K562 (cell line): ENCODE measurements around the gene STIM1. TPM values are rescaled to one million over a fixed set of nuclear protein-coding genes. Genes with fewer than 3 reads are reported as not detected.
A peak's percentile ranks its signal among the peaks of the same experiment; 100 is the strongest.

ENCODE experiments used
- ATAC-seq: fragments of 200-7000 bp; cut with Tn5 transposase; 3 replicates; pipeline ENCODE4 v1.9.1; 2020; ENCODE audit warnings: moderate library complexity
- BruUV-seq: library from RNA; stranded (reverse); fragments of 400-500 nt; replicated peaks from 2 replicates; lab custom pipeline; 2021; lab: Mats Ljungman, UMichigan
- CTCF ChIA-PET: fragments of 300-600 bp; formaldehyde crosslinking; extraction: SDS; loops from one replicate; lab custom pipeline; 2021; ENCODE audit warnings: low intra/inter-chr PET ratio; lab: Yijun Ruan, JAX
- POLR2A ChIA-PET: fragments of 300-600, 350-650 bp; sonication (Branson Sonifier 250); formaldehyde crosslinking; extraction: SDS; loops from one replicate; lab custom pipeline; 2021; ENCODE audit warnings: antibody characterized with exemption, inconsistent platforms; lab: Yijun Ruan, JAX
- DNase-seq, 4 experiments: peaks; one replicate each; pipeline versions ENCODE4 v3.0.0 to v3.0.0-alpha.2; 2011 to 2018; ENCODE audit warnings: low spot score in 3 of 4, mixed read lengths in 3 of 4; ENCODE audit errors: extremely low read depth in 1 of 4
- FAIRE-seq: peaks from 2 replicates; lab custom pipeline; 2011; peaks lifted over from hg19 to GRCh38; lab: Jason Lieb, UNC
- H2AFZ ChIP-seq: 2 replicates; pipeline ENCODE4 v1.6.0; 2011; ENCODE audit warnings: low read depth, low read length, control low read depth, inconsistent platforms
- H3K27ac ChIP-seq: fragments of 200-600 bp; 3 replicates; pipeline ENCODE4 v1.8.0; 2011; ENCODE audit warnings: low read depth, mild to moderate bottlenecking, control low read depth, inconsistent platforms, low read length, moderate library complexity, mixed read lengths; ENCODE audit errors: extremely low read depth
- H3K27me3 ChIP-seq, 2 experiments: fragments of 300-600 bp in 1 of 2; 2 replicates in 1 of 2; 3 replicates in 1 of 2; pipeline versions ENCODE4 v1.6.0 to v1.8.0; 2011; ENCODE audit warnings: inconsistent platforms in 2 of 2, low read length in 2 of 2, mild to moderate bottlenecking in 1 of 2, mixed read lengths in 1 of 2, moderate library complexity in 1 of 2; ENCODE audit not compliant: control insufficient read depth in 2 of 2, insufficient read depth in 2 of 2
- H3K36me3 ChIP-seq: fragments of 300-600 bp; 3 replicates; pipeline ENCODE4 v1.8.0; 2011; ENCODE audit warnings: mild to moderate bottlenecking, low read length, inconsistent platforms; ENCODE audit not compliant: control insufficient read depth, insufficient read depth
- H3K4me1 ChIP-seq, 2 experiments: fragments of 200-600 bp in 1 of 2; replicated peaks in 1 of 2; 2 replicates in 1 of 2; 3 replicates in 1 of 2; pipeline versions ENCODE4 v1.5.1 to v1.8.0; 2011; ENCODE audit warnings: inconsistent platforms in 2 of 2, low read length in 2 of 2, mild to moderate bottlenecking in 1 of 2, mixed read lengths in 1 of 2, moderate library complexity in 1 of 2; ENCODE audit not compliant: control insufficient read depth in 2 of 2, insufficient read depth in 2 of 2
- H3K4me2 ChIP-seq: 2 replicates; pipeline ENCODE4 v1.6.1; 2011; ENCODE audit warnings: low read length, control low read depth, inconsistent platforms, mixed read lengths; ENCODE audit not compliant: insufficient read depth
- H3K4me3 ChIP-seq: fragments of 200-600 bp; sonication (generic), shearing (Covaris generic); 2 replicates; pipeline ENCODE4 v1.5.1; 2016; ENCODE audit warnings: control low read depth, inconsistent platforms
- H3K79me2 ChIP-seq: fragments of 200-600 bp; 3 replicates; pipeline ENCODE4 v1.8.0; 2011; ENCODE audit warnings: low read length, inconsistent platforms; ENCODE audit not compliant: control insufficient read depth, insufficient read depth
- H3K9ac ChIP-seq, 2 experiments: 2 replicates each; pipeline versions ENCODE4 v1.6.0 to v1.6.1; 2011; ENCODE audit warnings: low read depth in 2 of 2, low read length in 2 of 2, control low read depth in 1 of 2, inconsistent platforms in 1 of 2, mild to moderate bottlenecking in 1 of 2, mixed read lengths in 1 of 2; ENCODE audit not compliant: insufficient read depth in 1 of 2
- H3K9me1 ChIP-seq: one replicate; pipeline ENCODE4 v1.6.0; 2011; ENCODE audit warnings: inconsistent platforms, mild to moderate bottlenecking, low read length, moderate library complexity; ENCODE audit not compliant: control insufficient read depth, insufficient read depth
- H3K9me3 ChIP-seq: replicated peaks from 2 replicates; pipeline ENCODE4 v1.5.1; 2011; ENCODE audit warnings: low read depth, low read length, inconsistent platforms; ENCODE audit not compliant: control insufficient read depth, insufficient read depth
- H4K20me1 ChIP-seq: replicated peaks from 2 replicates; pipeline ENCODE4 v1.6.1; 2011; ENCODE audit warnings: low read length, inconsistent platforms, mixed read lengths; ENCODE audit not compliant: control insufficient read depth, insufficient read depth
- BRD9 ChIP-seq: fragments of 450-650 bp; IDR thresholded peaks from 2 replicates; pipeline ENCODE4 v1.6.1; 2018; ENCODE audit warnings: low read depth; ENCODE audit not compliant: partially characterized antibody
- CEBPG ChIP-seq, 3 experiments: fragments of 200-800 bp in 1 of 3; sonication (Bioruptor generic) in 1 of 3; sonication (generic) in 1 of 3; formaldehyde crosslinking in 1 of 3; IDR thresholded peaks in 2 of 3; conservative IDR thresholded peaks in 1 of 3; 2 replicates each; pipeline versions ENCODE4 v1.6.1 to v1.8.0; 2016 to 2022; ENCODE audit warnings: missing compliant biosample characterization in 2 of 3, missing genetic modification characterization in 2 of 3, mild to moderate bottlenecking in 1 of 3, missing genetic modification reagents in 1 of 3
- HIVEP1 ChIP-seq: fragments of 250-450 bp; sonication (Bioruptor Pico); IDR thresholded peaks from 2 replicates; pipeline ENCODE4 v1.4.0; 2020; ENCODE audit warnings: mild to moderate bottlenecking
- KDM4B ChIP-seq, 2 experiments: fragments of 450-650 bp in 1 of 2; sonication (generic) in 1 of 2; IDR thresholded peaks; 2 replicates each; pipeline ENCODE4 v1.6.1; 2016 to 2017; ENCODE audit warnings: borderline replicate concordance in 2 of 2, antibody characterized with exemption in 1 of 2, low read depth in 1 of 2, mild to moderate bottlenecking in 1 of 2
- MIER1 ChIP-seq: fragments of 450-650 bp; IDR thresholded peaks from 2 replicates; pipeline ENCODE4 v1.6.1; 2016; ENCODE audit warnings: antibody characterized with exemption, mild to moderate bottlenecking, low read depth
- NELFE ChIP-seq: IDR thresholded peaks from 2 replicates; pipeline ENCODE4 v1.6.1; 2011; ENCODE audit warnings: mild to moderate bottlenecking; ENCODE audit not compliant: insufficient read depth, insufficient read length
- RBM15 ChIP-seq: fragments of 200-400 bp; formaldehyde crosslinking; IDR thresholded peaks from 2 replicates; pipeline ENCODE4 v1.6.1; 2018; ENCODE audit warnings: mild to moderate bottlenecking, low read length, moderate library complexity; ENCODE audit not compliant: insufficient read depth
- SMARCA4 ChIP-seq: fragments of 450-650 bp; IDR thresholded peaks from 2 replicates; pipeline ENCODE4 v1.6.1; 2016
- TEAD1 ChIP-seq, 2 experiments: fragments of 450-650 bp in 1 of 2; sonication (generic) in 1 of 2; formaldehyde crosslinking; IDR thresholded peaks; 2 replicates each; pipeline versions ENCODE4 v1.4.0 to v1.8.0; 2020 to 2022; ENCODE audit warnings: mild to moderate bottlenecking in 2 of 2, missing genetic modification reagents in 1 of 2
- TEAD4 ChIP-seq, 2 experiments: sonication (generic) in 1 of 2; formaldehyde crosslinking in 1 of 2; IDR thresholded peaks; 2 replicates each; pipeline versions ENCODE4 v1.6.1 to v1.8.0; 2012 to 2022; ENCODE audit warnings: borderline replicate concordance in 1 of 2, inconsistent platforms in 1 of 2, low read length in 1 of 2, mild to moderate bottlenecking in 1 of 2, missing genetic modification reagents in 1 of 2
- ZBTB12 ChIP-seq: fragments of 250-450 bp; sonication (Bioruptor Pico); IDR thresholded peaks from 2 replicates; pipeline ENCODE4 v1.4.0; 2020
- ZNF239 ChIP-seq: fragments of 250-450 bp; sonication (Bioruptor Pico); IDR thresholded peaks from 2 replicates; pipeline ENCODE4 v1.4.0; 2020; ENCODE audit warnings: mild to moderate bottlenecking
- in situ Hi-C: fragments of 300-500 bp; cut with MboI; formaldehyde crosslinking; loops from 4 replicates; pipeline ENCODE4 v1.15.0; 2018; ENCODE audit warnings: inconsistent platforms, mixed read lengths
- intact Hi-C: fragments of 100-400 bp; cut with micrococcal nuclease; formaldehyde crosslinking; loops from 2 replicates; pipeline ENCODE4 v1.14.2; 2022
- polyA plus RNA-seq, 8 experiments: library from polyadenylated mRNA; depleted of rRNA in 4 of 8; stranded (reverse) in 5 of 8; unstranded in 3 of 8; fragments of >200 nt; fragmentation: Nextera tagmentation in 2 of 8; fragmentation: Illumina TruSeq in 1 of 8; extraction: Ambion mirVana in 2 of 8; extraction: Trizol in 1 of 8; gene quantifications; 2 replicates each; pipeline versions ENCODE4 v1.2.1 to v1.2.3, GENCODE V29; 2011 to 2014; ENCODE audit warnings: inconsistent platforms in 1 of 8, missing spikeins in 1 of 8
- total RNA-seq, 7 experiments: library from RNA; depleted of rRNA in 6 of 7; stranded (reverse); fragments of >200 nt in 6 of 7; fragmentation: Illumina TruSeq in 2 of 7; extraction: Trizol in 2 of 7; gene quantifications; 2 replicates each; pipeline versions ENCODE4 v1.2.1 to v1.2.3, GENCODE V29; 2011 to 2021; ENCODE audit warnings: low replicate concordance in 1 of 7
- TF ChIP-seq, protein P1 (sequence below): sonication (generic); formaldehyde crosslinking; IDR thresholded peaks from 2 replicates; pipeline ENCODE4 v1.8.0; 2022; ENCODE audit warnings: missing genetic modification reagents, mild to moderate bottlenecking, moderate library complexity, borderline replicate concordance
- TF ChIP-seq, protein P2 (sequence below): fragments of 250-450 bp; sonication (Bioruptor Pico); IDR thresholded peaks from 2 replicates; pipeline ENCODE4 v1.5.0; 2022; ENCODE audit warnings: mild to moderate bottlenecking

Gene STIM1
- total and polyA plus RNA-seq, 9 of the 15 experiments (the other 6 are each of a cell fraction or from before 2014, with no cell fraction given), result 7.7 to 50.5 (median 22.5) TPM

- DNase-seq (no peak), ATAC-seq (peak; percentile 69)
- intact Hi-C loops, result loop anchor here (1.0 to 5.0 kb wide), 5 partner anchors 85 to 248 kb away; no protein-coding TSS in a partner anchor
- Histone ChIP-seq H3K27me3 (no peaks in the 10 kb centered on the region), H3K9me3 (no peaks in the 10 kb centered on the region), H3K79me2 (no peaks in the 10 kb centered on the region), H3K9me1 (no peaks in the 10 kb centered on the region)
- TF ChIP-seq NELFE (no peak), RBM15 (no peak), TEAD4 (IDR thresholded peaks at IDR 0.05; ENCODE audit: low read length) (no peak), TEAD4 (CRISPR knock-in tag; IDR thresholded peaks at IDR 0.05; ENCODE audit: borderline replicate concordance) (no peak), TEAD1 (CRISPR knock-in tag; IDR thresholded peaks at IDR 0.05) (no peak), ZBTB12 (CRISPR knock-in tag) (no peak), CEBPG (CRISPR knock-in tag; IDR thresholded peaks at IDR 0.05) (no peak), CEBPG (tag; conservative IDR thresholded peaks at IDR 0.05 in 1 of 2, IDR thresholded peaks at IDR 0.05 in 1 of 2) (no peak), ZNF239 (CRISPR knock-in tag) (no peak), MIER1 (no peak), BRD9 (no peak), KDM4B (IDR thresholded peaks at IDR 0.05; ENCODE audit: borderline replicate concordance in 2 of 2, low read depth in 1 of 2) (no peak), SMARCA4 (no peak), HIVEP1 (CRISPR knock-in tag) (no peak)
- TF ChIP-seq, protein P1, sequence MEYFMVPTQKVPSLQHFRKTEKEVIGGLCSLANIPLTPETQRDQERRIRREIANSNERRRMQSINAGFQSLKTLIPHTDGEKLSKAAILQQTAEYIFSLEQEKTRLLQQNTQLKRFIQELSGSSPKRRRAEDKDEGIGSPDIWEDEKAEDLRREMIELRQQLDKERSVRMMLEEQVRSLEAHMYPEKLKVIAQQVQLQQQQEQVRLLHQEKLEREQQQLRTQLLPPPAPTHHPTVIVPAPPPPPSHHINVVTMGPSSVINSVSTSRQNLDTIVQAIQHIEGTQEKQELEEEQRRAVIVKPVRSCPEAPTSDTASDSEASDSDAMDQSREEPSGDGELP (CRISPR knock-in tag), result no peak
- TF ChIP-seq, protein P2, sequence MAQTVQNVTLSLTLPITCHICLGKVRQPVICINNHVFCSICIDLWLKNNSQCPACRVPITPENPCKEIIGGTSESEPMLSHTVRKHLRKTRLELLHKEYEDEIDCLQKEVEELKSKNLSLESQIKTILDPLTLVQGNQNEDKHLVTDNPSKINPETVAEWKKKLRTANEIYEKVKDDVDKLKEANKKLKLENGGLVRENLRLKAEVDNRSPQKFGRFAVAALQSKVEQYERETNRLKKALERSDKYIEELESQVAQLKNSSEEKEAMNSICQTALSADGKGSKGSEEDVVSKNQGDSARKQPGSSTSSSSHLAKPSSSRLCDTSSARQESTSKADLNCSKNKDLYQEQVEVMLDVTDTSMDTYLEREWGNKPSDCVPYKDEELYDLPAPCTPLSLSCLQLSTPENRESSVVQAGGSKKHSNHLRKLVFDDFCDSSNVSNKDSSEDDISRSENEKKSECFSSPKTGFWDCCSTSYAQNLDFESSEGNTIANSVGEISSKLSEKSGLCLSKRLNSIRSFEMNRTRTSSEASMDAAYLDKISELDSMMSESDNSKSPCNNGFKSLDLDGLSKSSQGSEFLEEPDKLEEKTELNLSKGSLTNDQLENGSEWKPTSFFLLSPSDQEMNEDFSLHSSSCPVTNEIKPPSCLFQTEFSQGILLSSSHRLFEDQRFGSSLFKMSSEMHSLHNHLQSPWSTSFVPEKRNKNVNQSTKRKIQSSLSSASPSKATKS (CRISPR knock-in tag), result no peak
- TF ChIP-seq, all 486 proteins: peak for 0
- in situ Hi-C loops, result loop anchor here (5.0 kb wide), 1 partner anchor 225 kb away; no protein-coding TSS in a partner anchor
- peaks cover 29% of the 10 kb centered on the region for H3K36me3 ChIP-seq
- H3K4me3 ChIP-seq, result no peak overlapping the region
- H4K20me1 ChIP-seq, result no peaks in the 10 kb centered on the region
- peak; percentile 26 for FAIRE-seq
- no TSS peak for BruUV-seq
- peak overlapping the region in 1 of 2 experiments; percentile 12; a peak in 1 of 4 replicates for H3K9ac ChIP-seq
- POLR2A ChIA-PET, result interaction anchor here (0.7 to 3.0 kb wide), 5 partner anchors 10 to 247 kb away, joined by 3 to 13 read pairs (median 6); partner anchors contain the start of gene STIM1
- CTCF ChIA-PET, result interaction anchor here (1.2 to 2.7 kb wide), 4 partner anchors 217 to 263 kb away, joined by 4 to 30 read pairs (median 8); partner anchors contain the start of gene PGAP2
- H3K4me1 ChIP-seq, result no peaks in the 10 kb centered on the region
- H2AFZ ChIP-seq, result no peak overlapping the region
- no peak overlapping the region for H3K4me2 ChIP-seq
- no peak overlapping the region for H3K27ac ChIP-seq
Measured at GRCh38 chr11:4071914-4072313, 216.4 kb downstream of the STIM1 start.
